HUES48 (cell line): ENCODE data around the gene NFE2L2.
"Not testable (repeated sequence)": the region's sequence is repeated elsewhere in the genome, so short reads cannot be mapped to it uniquely, and the experiment has no call there.

Experiments used
- H3K27ac ChIP-seq: one replicate; pipeline ENCODE4 v1.7.0; 2013; ENCODE audit warnings: low read depth, low read length, inconsistent platforms
- H3K27me3 ChIP-seq: 2 replicates; pipeline ENCODE4 v1.6.1; 2013; ENCODE audit warnings: mild to moderate bottlenecking, low read length; ENCODE audit not compliant: control insufficient read depth, insufficient read depth
- H3K36me3 ChIP-seq: 2 replicates; pipeline ENCODE4 v1.6.1; 2013; ENCODE audit warnings: low read length; ENCODE audit not compliant: control insufficient read depth, insufficient read depth
- H3K4me1 ChIP-seq: 2 replicates; pipeline ENCODE4 v1.6.1; 2013; ENCODE audit warnings: mild to moderate bottlenecking, low read length; ENCODE audit not compliant: control insufficient read depth, insufficient read depth
- H3K4me3 ChIP-seq: 2 replicates; pipeline ENCODE4 v1.5.1; 2013; ENCODE audit warnings: mild to moderate bottlenecking, low read depth, low read length
- H3K9ac ChIP-seq: 2 replicates; pipeline ENCODE4 v1.6.1; 2013; ENCODE audit warnings: mild to moderate bottlenecking, low read depth, low read length, moderate library complexity
- H3K9me3 ChIP-seq: 2 replicates; pipeline ENCODE4 v1.6.1; 2013; ENCODE audit warnings: low read length; ENCODE audit not compliant: control insufficient read depth, insufficient read depth

NFE2L2 gene

DNA sequence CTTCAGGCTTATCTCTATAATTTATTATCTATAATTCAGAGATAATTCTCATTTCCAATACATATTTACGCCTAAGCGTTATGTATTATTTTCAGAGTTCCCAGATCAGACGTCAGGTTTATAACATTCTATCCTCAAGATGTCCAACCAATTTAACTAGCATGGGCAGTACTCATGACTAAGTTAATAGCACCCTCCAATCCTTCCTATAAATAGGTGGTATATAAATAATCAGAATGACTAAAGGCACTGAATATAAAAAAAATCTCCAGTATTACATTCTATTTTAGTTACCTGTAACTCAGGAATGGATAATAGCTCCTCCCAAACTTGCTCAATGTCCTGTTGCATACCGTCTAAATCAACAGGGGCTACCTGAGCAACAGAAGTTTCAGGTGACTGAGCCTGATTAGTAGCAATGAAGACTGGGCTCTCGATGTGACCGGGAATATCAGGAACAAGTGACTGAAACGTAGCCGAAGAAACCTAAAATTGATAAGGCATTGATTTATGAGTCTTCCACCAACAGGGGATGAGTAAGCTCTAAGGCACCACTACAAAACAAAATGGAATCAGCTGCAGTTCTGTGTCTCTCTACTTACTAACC is 32.3 kb downstream of the NFE2L2 start:
- no peaks in the 10 kb centered on the region for H3K27me3 ChIP-seq
- no peak overlapping the region for H3K27ac ChIP-seq
- H3K9me3 ChIP-seq = no peaks in the 10 kb centered on the region
- H3K9ac ChIP-seq = no peak overlapping the region
- H3K4me1 ChIP-seq = no peaks in the 10 kb centered on the region
- peaks cover 52% of the 10 kb centered on the region for H3K36me3 ChIP-seq
- H3K4me3 ChIP-seq = no peak overlapping the region

DNA sequence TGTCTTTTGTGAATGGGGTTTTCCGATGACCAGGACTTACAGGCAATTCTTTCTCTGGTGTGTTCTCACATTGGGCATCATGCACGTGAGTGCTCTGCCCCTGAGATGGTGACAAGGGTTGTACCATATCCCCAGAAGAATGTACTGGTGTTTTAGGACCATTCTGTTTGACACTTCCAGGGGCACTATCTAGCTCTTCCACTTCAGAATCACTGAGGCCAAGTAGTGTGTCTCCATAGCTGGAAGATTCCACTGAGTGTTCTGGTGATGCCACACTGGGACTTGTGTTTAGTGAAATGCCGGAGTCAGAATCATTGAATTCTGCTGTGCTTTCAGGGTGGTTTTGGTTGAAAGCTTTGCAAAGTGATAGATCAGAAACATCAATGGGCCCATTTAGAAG is 33.3 kb downstream of the NFE2L2 start:
- Histone ChIP-seq H3K4me3 (no peak overlapping the region), H3K9me3 (no peaks in the 10 kb centered on the region), H3K9ac (no peak overlapping the region), H3K27me3 (no peaks in the 10 kb centered on the region), H3K36me3 (peaks cover 52% of the 10 kb centered on the region), H3K27ac (no peak overlapping the region), H3K4me1 (no peaks in the 10 kb centered on the region)

DNA sequence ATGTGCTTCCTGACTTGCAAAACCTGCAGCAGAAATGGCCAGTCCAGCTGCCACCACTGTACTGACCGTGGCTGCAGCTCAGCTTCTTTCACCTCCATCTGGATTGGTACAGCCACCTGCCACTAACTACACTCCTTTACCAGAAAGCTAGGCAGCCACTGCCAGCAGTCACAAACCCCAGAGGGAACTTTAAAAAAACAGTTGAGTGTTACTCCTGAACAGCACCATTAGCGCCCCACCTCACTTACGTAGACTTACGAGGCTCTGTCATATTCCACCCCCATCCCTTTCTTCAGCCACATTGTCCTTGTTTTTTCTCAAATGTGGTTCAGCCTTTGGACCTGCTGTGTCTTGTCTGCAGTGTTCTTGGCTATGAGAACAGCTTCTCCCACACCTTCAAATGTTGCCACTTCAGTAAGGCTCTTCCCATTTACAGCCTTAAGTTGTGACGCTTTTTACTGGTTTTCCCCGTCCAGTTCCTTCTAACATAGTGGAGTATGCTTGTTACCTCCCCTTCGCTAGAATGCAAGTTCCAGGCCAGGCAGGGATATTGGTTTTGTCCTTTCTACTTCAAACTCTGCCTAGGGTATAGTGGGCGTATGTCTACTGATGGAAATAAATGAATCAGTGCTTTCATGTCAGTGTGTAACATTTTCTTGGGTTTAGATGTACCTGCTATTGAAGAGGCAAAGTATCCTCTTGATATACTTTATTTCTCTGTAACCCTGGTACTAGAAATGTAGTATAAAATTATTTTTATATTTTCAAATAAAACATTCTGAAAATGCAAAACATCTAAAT is 34.9 kb downstream of the NFE2L2 start:
- no peak overlapping the region for H3K27ac ChIP-seq
- no peaks in the 10 kb centered on the region for H3K9me3 ChIP-seq
- H3K36me3 ChIP-seq = peaks cover 52% of the 10 kb centered on the region
- no peaks in the 10 kb centered on the region for H3K27me3 ChIP-seq
- no peak overlapping the region for H3K4me3 ChIP-seq
- no peaks in the 10 kb centered on the region for H3K4me1 ChIP-seq
- no peak overlapping the region for H3K9ac ChIP-seq

DNA sequence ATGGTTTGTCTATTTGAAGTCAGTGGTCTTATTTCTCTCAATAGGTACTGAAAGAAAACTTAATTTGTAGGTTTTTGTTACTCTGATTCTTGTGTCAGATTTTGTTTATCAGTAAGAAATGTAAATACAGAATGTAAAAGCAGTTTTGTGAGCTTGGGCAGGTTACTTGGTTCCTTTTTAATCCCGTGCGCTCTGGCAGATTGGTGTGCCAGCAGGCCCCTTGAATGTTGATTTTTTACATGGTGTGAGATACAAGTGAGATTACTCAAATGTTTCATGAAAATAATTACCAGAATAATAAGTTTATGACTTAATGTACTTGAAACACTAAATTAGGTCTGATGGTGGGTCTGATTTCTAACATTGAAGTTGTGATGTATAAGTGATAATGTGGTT is 38.6 kb downstream of the NFE2L2 start:
- H3K36me3 ChIP-seq = peaks cover 37% of the 10 kb centered on the region

DNA sequence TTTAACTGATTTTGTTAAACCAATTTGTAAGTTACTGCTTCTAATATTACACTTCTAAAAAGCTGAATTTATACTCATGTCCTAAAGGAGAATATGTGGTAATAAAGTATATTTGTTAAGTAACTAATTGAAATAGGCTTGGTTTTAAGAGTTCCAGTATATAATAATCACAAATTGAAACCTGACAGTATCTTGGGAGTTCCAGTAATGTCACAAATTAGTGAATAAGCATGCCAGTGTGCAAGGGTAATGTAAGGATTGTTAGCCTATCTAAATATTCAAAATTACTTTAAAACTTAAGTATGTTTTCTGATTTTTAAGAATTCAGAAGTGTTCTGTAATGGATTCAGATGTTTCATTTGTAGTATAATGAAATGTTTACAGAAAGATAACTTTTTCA is 41.1 kb downstream of the NFE2L2 start:
- not testable (repeated sequence) for H3K4me3 ChIP-seq, H3K27ac ChIP-seq, H3K9me3 ChIP-seq, H3K9ac ChIP-seq, H3K27me3 ChIP-seq
- peaks cover 45% of the 10 kb centered on the region for H3K36me3 ChIP-seq
- H3K4me1 ChIP-seq = peaks cover 13% of the 10 kb centered on the region

More for the DNA sequence above, 38.6 kb downstream of the NFE2L2 start:
- no peaks in the 10 kb centered on the region for H3K27me3 ChIP-seq
- peak overlapping the region; percentile 39 for H3K27ac ChIP-seq
- H3K9ac ChIP-seq = no peak overlapping the region
- H3K4me3 ChIP-seq = no peak overlapping the region
- H3K9me3 ChIP-seq = no peaks in the 10 kb centered on the region
- 0 out of 2 replicates have a peak, but pooled peaks cover 6% of the 10 kb centered on the region for H3K4me1 ChIP-seq

DNA sequence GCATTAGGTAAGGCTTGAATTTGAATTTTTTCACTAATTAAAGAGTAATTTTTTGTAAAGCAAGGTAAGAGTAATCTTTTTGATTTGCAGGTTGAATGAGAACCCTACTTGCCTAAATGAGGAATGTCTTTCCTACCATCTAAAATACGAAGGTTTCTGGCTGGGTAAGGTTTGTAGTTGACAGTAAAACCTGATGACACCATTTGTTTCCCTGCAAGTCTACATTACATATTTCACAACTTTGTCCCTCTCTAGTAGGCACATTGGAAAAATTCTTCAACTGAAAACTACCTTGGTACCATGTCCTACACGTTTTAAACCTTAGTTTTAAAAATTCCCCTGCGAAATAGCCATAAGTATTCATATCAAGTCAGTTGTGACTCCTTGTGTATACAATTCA is 42.6 kb downstream of the NFE2L2 start:
- Histone ChIP-seq H3K4me1 (peaks cover 25% of the 10 kb centered on the region), H3K9ac (no peak overlapping the region), H3K36me3 (peaks cover 60% of the 10 kb centered on the region), H3K27me3 (no peaks in the 10 kb centered on the region), H3K9me3 (no peaks in the 10 kb centered on the region), H3K27ac (peak overlapping the region; percentile 18), H3K4me3 (no peak overlapping the region)

DNA sequence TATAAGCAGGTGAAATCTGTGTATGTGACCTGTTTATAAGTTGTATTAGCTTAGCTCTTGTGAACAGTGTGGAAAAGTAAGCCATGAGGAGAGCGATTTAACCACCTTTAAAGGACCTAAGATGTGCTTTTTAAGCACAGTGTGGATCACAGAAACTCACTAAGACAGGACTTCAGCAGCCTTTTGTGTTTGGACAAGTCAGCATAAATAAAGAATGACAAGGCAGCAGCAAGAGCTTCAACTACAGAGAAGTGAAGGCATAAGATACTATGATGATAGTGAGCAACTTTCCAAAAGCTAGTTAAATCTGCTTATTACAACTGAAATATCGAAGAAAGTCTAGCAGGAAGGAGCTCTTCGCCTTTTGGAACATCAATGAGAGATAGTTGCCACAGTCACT is 43.0 kb downstream of the NFE2L2 start:
- Histone ChIP-seq H3K4me1 (peaks cover 30% of the 10 kb centered on the region), H3K27ac (peak overlapping the region; percentile 42), H3K9me3 (no peaks in the 10 kb centered on the region), H3K36me3 (peaks cover 64% of the 10 kb centered on the region), H3K27me3 (no peaks in the 10 kb centered on the region), H3K4me3 (no peak overlapping the region), H3K9ac (no peak overlapping the region)

DNA sequence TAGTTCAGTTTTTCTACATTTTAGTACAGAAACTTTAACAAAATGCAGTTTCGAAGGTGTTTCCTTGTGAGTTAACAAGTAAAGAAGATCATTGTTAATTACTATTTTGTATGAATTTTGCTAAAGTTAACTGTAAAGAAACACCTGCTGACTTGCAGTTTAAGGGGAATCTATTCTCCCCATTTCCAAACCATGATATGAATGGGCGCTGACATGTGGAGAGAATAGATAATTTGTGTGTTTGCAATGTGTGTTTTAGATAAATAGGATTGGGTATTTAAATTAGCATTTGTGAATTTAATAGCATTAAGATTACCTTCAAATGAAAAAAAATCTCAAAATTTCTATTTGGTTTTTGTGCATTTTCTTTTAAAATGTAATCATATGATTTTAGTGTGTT is 44.7 kb downstream of the NFE2L2 start:
- Histone ChIP-seq H3K36me3 (peaks cover 81% of the 10 kb centered on the region), H3K4me1 (peaks cover 30% of the 10 kb centered on the region)
- not testable (repeated sequence) for H3K9ac ChIP-seq, H3K4me3 ChIP-seq, H3K27me3 ChIP-seq, H3K27ac ChIP-seq, H3K9me3 ChIP-seq

DNA sequence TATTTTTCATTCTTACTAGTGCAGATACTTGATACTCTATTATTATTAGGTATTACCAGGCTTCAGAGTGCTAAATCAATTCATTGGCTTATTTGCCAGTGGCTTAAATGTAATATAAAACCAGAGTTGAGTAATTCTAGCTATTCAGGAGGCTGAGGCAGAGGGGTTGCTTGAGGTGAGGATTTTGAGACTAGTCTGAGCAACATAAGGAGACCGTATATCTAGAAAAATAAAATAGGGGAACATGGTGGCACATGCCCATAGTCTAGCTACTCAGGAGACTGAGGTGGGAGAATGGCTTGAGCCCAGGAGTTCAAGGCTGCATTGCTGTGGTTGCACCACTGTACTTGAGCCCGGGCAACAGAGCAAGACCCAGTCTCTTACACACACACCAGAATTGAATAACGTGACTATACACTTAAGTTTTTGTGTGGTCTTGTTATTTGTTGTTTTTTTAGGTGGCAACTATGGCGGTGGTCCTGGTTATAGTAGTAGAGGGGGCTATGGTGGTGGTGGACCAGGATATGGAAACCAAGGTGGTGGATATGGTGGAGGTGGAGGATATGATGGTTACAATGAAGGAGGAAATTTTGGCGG is 47.2 kb downstream of the NFE2L2 start:
- Histone ChIP-seq H3K36me3 (peaks cover 85% of the 10 kb centered on the region), H3K9me3 (no peaks in the 10 kb centered on the region), H3K4me1 (peaks cover 31% of the 10 kb centered on the region), H3K9ac (no peak overlapping the region), H3K27me3 (no peaks in the 10 kb centered on the region), H3K4me3 (no peak overlapping the region), H3K27ac (no peak overlapping the region)

DNA sequence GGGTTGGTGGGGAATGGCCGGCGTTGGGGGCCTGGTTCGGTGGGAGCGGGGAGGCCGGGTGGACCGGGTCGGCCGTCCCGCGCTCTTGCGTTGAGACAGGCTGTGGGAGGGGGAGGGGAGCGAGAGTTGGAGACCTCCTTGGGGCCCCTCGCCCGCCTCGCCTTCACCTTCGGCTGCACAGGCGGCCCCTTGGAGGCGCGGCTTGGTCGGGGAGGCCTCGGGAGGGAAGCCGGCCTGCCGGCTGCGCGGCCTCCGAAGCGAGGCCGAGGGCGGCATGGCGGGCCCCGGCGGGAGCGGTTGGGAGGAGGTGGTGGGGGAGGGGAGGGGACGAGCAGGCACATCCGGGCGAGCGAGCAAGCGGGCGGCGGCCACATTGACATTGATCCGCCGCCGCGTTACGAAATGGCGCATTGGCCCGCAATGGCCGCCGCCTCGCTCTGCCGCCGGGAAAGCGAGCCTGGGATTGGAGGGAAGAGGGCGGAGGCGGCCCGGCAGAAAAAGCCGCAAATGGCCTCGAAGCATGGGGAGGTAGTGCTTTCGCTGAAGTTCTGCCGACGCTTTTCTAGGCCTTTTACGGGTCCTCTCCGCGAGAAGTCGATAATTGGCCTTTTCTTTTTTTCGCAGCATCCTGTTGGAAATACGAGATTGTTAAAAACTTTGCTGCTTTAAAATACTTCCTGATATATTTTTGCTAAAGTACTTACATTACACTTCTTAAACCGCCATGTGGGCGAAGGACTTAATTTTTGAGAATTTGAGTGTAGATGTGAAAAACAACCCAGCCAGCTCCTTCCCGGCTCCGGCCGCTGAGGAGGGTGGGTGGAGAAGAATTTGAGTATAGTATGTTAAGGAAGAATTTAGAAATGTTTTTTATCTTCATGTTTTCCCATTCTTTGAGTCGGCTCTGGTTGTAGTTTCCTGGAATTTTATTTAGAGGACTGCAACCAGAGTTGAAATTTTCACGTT is 51.4 kb downstream of the NFE2L2 start:
- Histone ChIP-seq H3K27me3 (no peaks in the 10 kb centered on the region), H3K36me3 (peaks cover 46% of the 10 kb centered on the region), H3K9ac (peak overlapping the region; percentile 95), H3K4me1 (peaks cover 30% of the 10 kb centered on the region), H3K4me3 (peak overlapping the region; percentile 86), H3K27ac (peak overlapping the region; percentile 99), H3K9me3 (no peaks in the 10 kb centered on the region)
